Fibroblast of villous mesenchyme (primary cell): Measurements from ENCODE around the gene USP28. TPM values are rescaled to one million over a fixed set of nuclear protein-coding genes. Genes with fewer than 3 reads are reported as not detected.
A peak's percentile ranks its signal among the peaks of the same experiment; 100 is the strongest.

Experiments used
- DNase-seq: peaks from one replicate; pipeline ENCODE4 v3.0.0-alpha.2; 2010; ENCODE audit warnings: low read depth
- H3K4me3 ChIP-seq: 2 replicates; pipeline ENCODE4 v1.5.1; 2011; ENCODE audit warnings: low read depth, mild to moderate bottlenecking, low read length
- total RNA-seq: library from RNA; depleted of rRNA; stranded (reverse); fragments of >200 nt; gene quantifications from 2 replicates; pipeline ENCODE4 v1.2.3, GENCODE V29; 2012
- TF ChIP-seq, protein P1 (sequence below): IDR thresholded peaks from 2 replicates; pipeline ENCODE4 v1.5.1; 2012; ENCODE audit warnings: low read depth, mild to moderate bottlenecking, low read length; ENCODE audit not compliant: insufficient read depth

The USP28 gene
- total RNA-seq, 1 donor, result 37.1 TPM

DNA sequence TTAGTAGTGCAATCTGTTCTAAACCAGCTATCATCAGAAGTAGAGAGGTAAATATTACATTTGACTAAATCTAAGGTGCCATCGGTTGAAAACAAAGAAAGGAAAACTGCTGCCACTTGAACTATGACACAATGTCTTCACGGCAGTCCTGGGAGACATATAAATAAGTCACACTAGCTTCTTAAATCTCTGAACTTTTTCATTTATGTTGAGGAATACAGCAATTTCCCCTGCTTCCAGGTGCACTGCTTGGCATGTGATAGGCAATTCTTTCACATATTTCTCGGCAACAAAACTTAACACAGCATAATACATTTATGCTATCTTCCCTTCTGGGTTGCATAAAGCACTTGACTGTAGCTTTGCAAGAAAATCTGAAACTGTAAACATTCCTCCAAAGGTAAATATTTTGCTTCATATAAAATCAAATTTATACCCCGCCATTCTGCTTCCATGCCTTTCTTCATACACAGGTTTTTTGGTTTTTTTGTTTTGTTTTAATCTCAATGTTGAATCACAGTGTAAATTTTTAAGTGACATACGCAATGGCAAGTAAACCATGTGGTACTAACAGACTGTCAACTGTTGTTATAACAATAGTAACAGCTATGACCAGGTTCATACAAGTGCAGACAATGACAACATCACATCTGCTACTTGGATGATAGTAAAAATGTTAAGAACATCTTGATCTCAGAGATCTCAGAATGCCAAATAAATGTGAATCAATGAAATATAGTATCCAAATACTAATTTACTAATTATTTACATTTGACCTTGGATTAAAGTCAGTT, 18.2 kb downstream of the USP28 start:
- TF ChIP-seq, protein P1, sequence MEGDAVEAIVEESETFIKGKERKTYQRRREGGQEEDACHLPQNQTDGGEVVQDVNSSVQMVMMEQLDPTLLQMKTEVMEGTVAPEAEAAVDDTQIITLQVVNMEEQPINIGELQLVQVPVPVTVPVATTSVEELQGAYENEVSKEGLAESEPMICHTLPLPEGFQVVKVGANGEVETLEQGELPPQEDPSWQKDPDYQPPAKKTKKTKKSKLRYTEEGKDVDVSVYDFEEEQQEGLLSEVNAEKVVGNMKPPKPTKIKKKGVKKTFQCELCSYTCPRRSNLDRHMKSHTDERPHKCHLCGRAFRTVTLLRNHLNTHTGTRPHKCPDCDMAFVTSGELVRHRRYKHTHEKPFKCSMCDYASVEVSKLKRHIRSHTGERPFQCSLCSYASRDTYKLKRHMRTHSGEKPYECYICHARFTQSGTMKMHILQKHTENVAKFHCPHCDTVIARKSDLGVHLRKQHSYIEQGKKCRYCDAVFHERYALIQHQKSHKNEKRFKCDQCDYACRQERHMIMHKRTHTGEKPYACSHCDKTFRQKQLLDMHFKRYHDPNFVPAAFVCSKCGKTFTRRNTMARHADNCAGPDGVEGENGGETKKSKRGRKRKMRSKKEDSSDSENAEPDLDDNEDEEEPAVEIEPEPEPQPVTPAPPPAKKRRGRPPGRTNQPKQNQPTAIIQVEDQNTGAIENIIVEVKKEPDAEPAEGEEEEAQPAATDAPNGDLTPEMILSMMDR, result no peak
- no peak overlapping the region for H3K4me3 ChIP-seq
- peak; percentile 7 for DNase-seq

DNA sequence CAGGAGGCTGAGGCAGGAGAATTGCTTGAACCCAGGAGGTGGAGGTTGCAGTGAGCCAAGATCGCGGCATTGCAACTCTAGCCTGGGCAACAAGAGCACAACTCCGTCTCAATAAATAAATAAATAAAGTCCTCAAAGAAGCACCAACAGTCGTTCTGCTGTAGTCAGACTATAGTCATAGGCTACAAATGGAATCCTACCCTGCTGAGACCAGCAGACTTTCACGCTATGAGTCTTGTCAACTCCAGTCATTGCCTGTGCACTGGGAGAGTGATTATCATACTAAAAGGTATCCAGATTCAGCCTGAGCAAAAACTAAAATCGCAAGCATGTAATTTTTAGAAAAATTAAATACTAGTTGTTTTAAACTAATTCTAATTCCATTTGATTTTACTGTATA, 19.6 kb downstream of the USP28 start:
- H3K4me3 ChIP-seq, result no peak overlapping the region
- no peak for DNase-seq
- TF ChIP-seq, protein P1, result no peak

DNA sequence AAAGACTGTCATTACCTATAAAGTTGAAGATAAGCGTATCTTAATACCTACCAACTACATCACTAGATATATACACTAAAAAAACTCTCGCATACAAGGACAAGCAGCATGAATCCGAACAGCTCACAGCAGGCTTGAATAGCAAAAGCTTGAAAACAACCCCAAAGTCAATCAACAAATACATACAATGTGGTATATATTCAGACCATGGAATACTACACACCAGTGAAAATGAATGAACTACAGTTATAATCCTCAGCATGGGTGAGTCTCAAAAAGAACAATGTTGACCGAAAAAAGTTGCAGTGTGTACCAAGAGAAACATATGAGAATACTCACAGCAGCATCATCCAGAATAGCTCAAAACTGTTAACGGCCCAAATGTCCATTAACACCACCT, 25.2 kb downstream of the USP28 start:
- TF ChIP-seq, protein P1, result no peak
- DNase-seq, result no peak
- H3K4me3 ChIP-seq, result no peak overlapping the region

DNA sequence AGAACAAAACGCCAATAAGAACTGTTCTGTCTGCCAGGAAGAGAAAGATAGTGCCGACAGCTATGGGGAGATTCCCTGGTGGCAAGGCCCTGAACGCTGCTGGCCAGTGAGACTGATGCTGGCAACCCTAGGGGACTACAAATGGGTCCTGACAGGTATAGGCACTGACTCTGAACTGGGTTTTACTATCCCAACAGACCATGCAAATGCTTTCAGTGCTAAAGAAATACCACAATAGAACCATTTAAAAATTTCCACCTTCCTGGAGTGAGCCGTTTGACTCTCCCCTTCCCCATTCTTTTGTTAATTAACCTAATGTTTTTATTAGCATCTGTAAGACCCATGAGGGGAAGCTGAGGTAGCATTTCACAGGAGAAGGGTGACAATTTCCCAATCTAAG, 25.7 kb downstream of the USP28 start:
- DNase-seq, result no peak

DNA sequence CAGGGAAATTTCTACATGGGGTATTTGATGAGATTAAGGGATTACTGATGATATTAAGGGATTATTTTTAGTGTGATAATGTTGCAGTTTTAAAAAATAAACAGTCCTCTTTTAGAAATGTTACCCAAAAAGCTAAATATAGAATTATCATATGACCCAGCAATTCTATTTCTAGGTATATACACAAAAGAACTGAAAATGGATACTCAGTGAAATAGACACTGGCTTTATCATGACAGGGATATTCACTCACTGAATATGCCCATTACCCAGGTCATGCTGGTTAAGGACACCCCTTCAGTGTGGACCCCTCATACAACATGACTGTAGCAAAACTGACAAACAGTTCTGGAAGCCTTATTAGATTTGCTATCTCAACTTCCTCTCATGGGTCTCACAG, 27.8 kb downstream of the USP28 start:
- TF ChIP-seq, protein P1, result no peak
- H3K4me3 ChIP-seq, result no peak overlapping the region
- no peak for DNase-seq

More for the DNA sequence above, 25.7 kb downstream of the USP28 start:
- TF ChIP-seq, protein P1, result no peak
- no peak overlapping the region for H3K4me3 ChIP-seq

DNA sequence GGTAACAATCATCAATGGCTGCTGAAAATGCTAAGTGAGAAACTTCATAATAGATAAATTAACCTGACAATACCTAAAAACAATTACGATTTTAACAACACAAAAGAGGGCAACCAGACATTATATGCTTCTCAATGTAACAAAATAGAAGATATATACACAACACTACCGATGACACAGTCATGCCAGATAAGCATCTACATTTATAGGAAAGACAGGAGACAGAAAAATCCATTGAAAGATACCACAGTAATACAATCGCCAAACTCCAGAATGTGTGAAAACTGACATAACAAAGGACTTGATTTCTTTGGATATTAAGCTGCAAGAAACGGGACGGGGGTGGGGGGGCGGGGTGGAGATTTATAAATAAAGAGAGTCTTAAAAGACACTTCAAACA, 28.3 kb downstream of the USP28 start:
- DNase-seq, result no peak
- no peak overlapping the region for H3K4me3 ChIP-seq
- TF ChIP-seq, protein P1, result no peak

DNA sequence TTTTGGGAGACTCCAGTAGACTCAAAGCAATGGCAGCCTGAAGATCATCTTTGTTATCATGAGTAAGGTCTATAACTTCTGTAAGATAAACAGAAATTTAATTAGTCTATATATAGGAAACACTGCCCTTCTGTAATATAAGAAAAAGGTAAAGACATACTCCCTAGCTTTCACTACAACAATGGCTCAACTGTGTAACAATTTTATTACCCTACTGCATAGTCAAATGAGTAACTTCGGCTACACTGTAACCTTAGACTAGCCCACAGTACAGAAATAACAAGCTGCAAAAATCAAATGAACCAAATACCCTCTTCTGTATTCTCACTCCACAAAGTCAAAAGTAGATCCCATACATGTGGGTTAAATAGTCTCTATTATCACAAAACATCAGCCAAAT, 33.7 kb downstream of the USP28 start:
- TF ChIP-seq, protein P1, result no peak
- no peak for DNase-seq
- H3K4me3 ChIP-seq, result no peak overlapping the region
